HepG2 (cell line): ENCODE data around the gene C1RL. TPM values are rescaled to one million over a fixed set of nuclear protein-coding genes. Genes with fewer than 3 reads are reported as not detected.
A peak's percentile ranks its signal among the peaks of the same experiment; 100 is the strongest.

Source experiments
- BCLAF1 ChIP-seq: fragments of 450-650 bp; IDR thresholded peaks from 2 replicates; pipeline ENCODE4 v1.6.1; 2017; ENCODE audit warnings: mild to moderate bottlenecking
- CEBPG ChIP-seq: IDR thresholded peaks from 2 replicates; pipeline ENCODE4 v1.6.1; 2016
- DRAP1 ChIP-seq: IDR thresholded peaks from 2 replicates; pipeline ENCODE4 v1.6.1; 2016; ENCODE audit warnings: missing genetic modification reagents, missing compliant biosample characterization
- ELF1 ChIP-seq: sonication (generic); formaldehyde crosslinking; IDR thresholded peaks from 2 replicates; pipeline ENCODE4 v1.4.0; 2020; ENCODE audit warnings: missing genetic modification reagents
- FOXA3 ChIP-seq: IDR thresholded peaks from 2 replicates; pipeline ENCODE4 v1.6.1; 2016; ENCODE audit warnings: missing genetic modification reagents, missing compliant biosample characterization
- NR2F1 ChIP-seq, 2 experiments: fragments of 450-650 bp in 1 of 2; formaldehyde crosslinking in 1 of 2; IDR thresholded peaks; 2 replicates each; pipeline versions ENCODE4 v1.5.0 to v1.6.1; 2016 to 2020; ENCODE audit warnings: mild to moderate bottlenecking in 1 of 2, missing compliant biosample characterization in 1 of 2, missing genetic modification reagents in 1 of 2, moderate library complexity in 1 of 2
- PHB2 ChIP-seq: fragments of 450-650 bp; IDR thresholded peaks from 2 replicates; pipeline ENCODE4 v1.6.1; 2018; ENCODE audit not compliant: partially characterized antibody
- POGZ ChIP-seq: sonication (generic); formaldehyde crosslinking; IDR thresholded peaks from 2 replicates; pipeline ENCODE4 v1.4.0; 2020; ENCODE audit warnings: mild to moderate bottlenecking, missing genetic modification reagents
- SNAPC4 ChIP-seq: sonication (generic); formaldehyde crosslinking; IDR thresholded peaks from 2 replicates; pipeline ENCODE4 v1.4.0; 2020; ENCODE audit warnings: mild to moderate bottlenecking, missing genetic modification reagents
- SP140L ChIP-seq: sonication (generic); formaldehyde crosslinking; IDR thresholded peaks from 2 replicates; pipeline ENCODE4 v1.4.0; 2020; ENCODE audit warnings: missing genetic modification reagents, borderline replicate concordance
- SRSF4 ChIP-seq: fragments of 200-400 bp; formaldehyde crosslinking; IDR thresholded peaks from one replicate; pipeline ENCODE4 v1.6.1; 2018; ENCODE audit warnings: mild to moderate bottlenecking, low read depth, low read length, moderate library complexity; ENCODE audit not compliant: poor library complexity, severe bottlenecking
- TAF1 ChIP-seq: sonication (generic); formaldehyde crosslinking; IDR thresholded peaks from 2 replicates; pipeline ENCODE4 v1.4.0; 2020; ENCODE audit warnings: missing genetic modification reagents
- TBL1XR1 ChIP-seq: fragments of 150-350 bp; IDR thresholded peaks from 2 replicates; pipeline ENCODE4 v1.6.1; 2014; ENCODE audit warnings: borderline replicate concordance, low read length; ENCODE audit not compliant: partially characterized antibody
- U2AF2 ChIP-seq: fragments of 200-400 bp; formaldehyde crosslinking; IDR thresholded peaks from 2 replicates; pipeline ENCODE4 v1.6.1; 2017; ENCODE audit warnings: low read depth, mild to moderate bottlenecking, low read length
- ZBTB38 ChIP-seq: sonication (generic); formaldehyde crosslinking; IDR thresholded peaks from 2 replicates; pipeline ENCODE4 v1.5.1; 2020; ENCODE audit warnings: mild to moderate bottlenecking, missing genetic modification reagents
- ZFP1 ChIP-seq: IDR thresholded peaks from 2 replicates; pipeline ENCODE4 v1.6.1; 2016
- ZKSCAN1 ChIP-seq: fragments of 150-350 bp; IDR thresholded peaks from 2 replicates; pipeline ENCODE4 v1.6.1; 2014; ENCODE audit warnings: low read length
- ZNF12 ChIP-seq: sonication (generic); formaldehyde crosslinking; IDR thresholded peaks from 2 replicates; pipeline ENCODE4 v1.5.0; 2020; ENCODE audit warnings: missing genetic modification reagents
- ZNF138 ChIP-seq: sonication (generic); formaldehyde crosslinking; IDR thresholded peaks from 2 replicates; pipeline ENCODE4 v1.5.0; 2020; ENCODE audit warnings: mild to moderate bottlenecking, low read depth, missing genetic modification reagents
- ZNF335 ChIP-seq: sonication (generic); formaldehyde crosslinking; IDR thresholded peaks from 2 replicates; pipeline ENCODE4 v1.4.0; 2020; ENCODE audit warnings: missing genetic modification reagents
- ZNF740 ChIP-seq: sonication (generic); formaldehyde crosslinking; IDR thresholded peaks from 2 replicates; pipeline ENCODE4 v1.4.0; 2020; ENCODE audit warnings: missing genetic modification reagents
- ZNF878 ChIP-seq: sonication (generic); formaldehyde crosslinking; IDR thresholded peaks from 2 replicates; pipeline ENCODE4 v1.8.1; 2023; ENCODE audit warnings: mild to moderate bottlenecking, missing genetic modification reagents, moderate library complexity
- polyA plus RNA-seq, 8 experiments: library from polyadenylated mRNA; depleted of rRNA in 3 of 8; stranded (reverse) in 7 of 8; unstranded in 1 of 8; fragments of >200 nt; fragmentation: Illumina TruSeq in 4 of 8; extraction: Trizol in 4 of 8; gene quantifications; 2 replicates each; pipeline versions ENCODE4 v1.2.1 to v1.2.3, GENCODE V29; 2011 to 2016; ENCODE audit warnings: low read depth in 4 of 8, missing spikeins in 1 of 8, mixed read lengths in 1 of 8; ENCODE audit not compliant: insufficient read depth in 1 of 8
- total RNA-seq, 5 experiments: library from RNA; depleted of rRNA; stranded (reverse); fragments of >200 nt; fragmentation: Illumina TruSeq; extraction: Trizol; gene quantifications; 2 replicates each; pipeline ENCODE4 v1.2.3, GENCODE V29; 2016; ENCODE audit warnings: low read depth in 1 of 5

C1RL gene
- total and polyA plus RNA-seq, 2 of the 13 experiments (the other 11 are each of a cell fraction or from before 2014, with no cell fraction given), result 28.9 to 53.1 TPM

- peak; percentile 33 for TF ChIP-seq TBL1XR1
- peak; percentile 45; the same call in 1 of the 2 replicates for TF ChIP-seq ZFP1
- TF ChIP-seq CEBPG (CRISPR knock-in tag), result peak; percentile 97
- TF ChIP-seq NR2F1 (CRISPR knock-in tag; IDR thresholded peaks at IDR 0.05), result peak; percentile 53 to 74; a peak in 2 of 4 replicates
- peak; percentile 74; the same call in 1 of the 2 replicates for TF ChIP-seq ZNF12 (CRISPR knock-in tag)
- 0 out of 2 replicates have a peak, but pooled peaks have one; percentile 23 for TF ChIP-seq POGZ
- TF ChIP-seq SNAPC4 (CRISPR knock-in tag), result no peak
- no peak for TF ChIP-seq FOXA3 (CRISPR knock-in tag)
- TF ChIP-seq ZNF878 (CRISPR knock-in tag), result 0 out of 2 replicates have a peak, but pooled peaks have one; percentile 52
- TF ChIP-seq ZBTB38 (CRISPR knock-in tag), result peak; percentile 58; the same call in 1 of the 2 replicates
- no peak for TF ChIP-seq PHB2
- TF ChIP-seq ZNF740 (CRISPR knock-in tag), result peak; percentile 92
- no peak for TF ChIP-seq SP140L (CRISPR knock-in tag)
- no peak for TF ChIP-seq U2AF2
- no peak for TF ChIP-seq BCLAF1
- TF ChIP-seq SRSF4, result no peak
- TF ChIP-seq DRAP1 (CRISPR knock-in tag), result peak; percentile 54
- TF ChIP-seq ZNF335, result 0 out of 2 replicates have a peak, but pooled peaks have one; percentile 18
- no peak for TF ChIP-seq ZKSCAN1
- no peak for TF ChIP-seq ZNF138 (CRISPR knock-in tag)
- TF ChIP-seq ELF1 (CRISPR knock-in tag), result peak; percentile 68
- peak; percentile 3; the same call in 1 of the 2 replicates for TF ChIP-seq TAF1 (CRISPR knock-in tag)
Observed at GRCh38 chr12:7108796-7109571, at the start of gene C1RL (continued).
